NCI-H1417 (cell line): ENCODE data around the gene MORN4.
"Not testable (repeated sequence)": the region's sequence is repeated elsewhere in the genome, so short reads cannot be mapped to it uniquely, and the experiment has no call there.

Experiments
- DNase-seq, 3 experiments: peaks; one replicate each; lab custom pipeline; 2025; lab: John Stamatoyannopoulos, UW

The MORN4 gene

DNA sequence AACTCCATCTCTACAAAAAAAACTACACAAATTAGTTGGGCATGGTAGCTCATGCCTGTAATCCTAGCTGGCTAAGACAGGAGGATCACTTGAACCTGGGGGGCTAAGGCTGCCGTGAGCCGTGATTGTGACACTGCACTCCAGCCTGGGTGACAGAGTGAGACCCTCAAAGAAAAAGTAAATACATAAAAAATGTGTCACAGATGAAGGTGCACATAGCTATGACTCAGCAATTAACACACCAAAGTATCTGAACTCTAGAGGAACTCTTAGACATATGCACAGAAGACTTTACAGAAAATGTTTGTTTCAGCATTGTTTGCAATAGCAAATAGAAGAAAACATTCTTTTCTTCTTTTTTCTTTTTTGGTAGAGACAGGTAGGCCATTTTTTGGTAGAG lies 35.5 kb downstream of the MORN4 start:
- no peak for DNase-seq

DNA sequence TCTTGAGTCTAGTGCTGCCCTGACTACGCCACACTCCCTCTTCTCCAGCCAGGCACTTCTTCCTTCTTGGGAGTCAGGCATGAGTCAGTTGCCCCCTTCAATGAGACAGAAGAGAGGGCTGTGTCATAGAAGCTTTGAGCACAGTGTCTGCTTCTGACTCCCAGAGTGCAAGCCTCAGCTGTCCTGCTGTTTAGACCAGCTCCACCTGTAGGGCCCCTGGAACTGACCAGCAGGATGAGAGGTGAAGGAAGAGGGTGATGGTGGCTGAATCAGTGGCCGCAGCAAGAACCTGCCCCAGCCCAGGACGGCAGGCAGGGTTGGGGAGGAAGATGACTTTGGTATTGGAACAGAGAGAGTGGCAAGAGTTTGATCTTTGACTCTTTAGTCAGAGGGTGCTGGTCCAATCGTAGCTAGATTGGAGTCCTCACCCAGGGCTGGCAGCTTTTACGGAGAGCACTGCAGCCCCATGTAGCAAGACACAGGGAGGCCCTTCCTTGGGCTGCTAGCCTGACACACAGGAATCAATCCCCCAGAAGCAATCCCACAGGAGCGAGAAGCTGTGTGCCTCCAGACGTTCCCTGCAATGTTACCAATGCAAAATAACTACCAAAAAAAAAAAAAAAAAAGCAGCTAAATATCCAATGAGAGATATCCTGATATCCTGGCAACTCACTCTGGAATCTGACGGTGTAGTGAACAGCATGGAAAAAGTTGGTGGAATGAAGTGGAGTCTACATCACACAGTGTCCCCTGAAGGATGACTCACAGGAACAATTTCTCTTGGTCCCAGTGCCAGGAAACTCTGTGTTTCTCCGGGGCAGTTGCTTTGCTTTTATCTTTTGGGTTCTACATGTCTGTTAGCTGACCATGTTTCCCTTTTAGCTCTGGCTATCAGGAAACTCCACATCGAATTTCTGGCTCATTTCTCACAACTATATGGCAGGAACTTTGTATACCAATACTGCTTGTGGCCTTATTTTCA lies 36.9 kb downstream of the MORN4 start:
- no peak for DNase-seq

DNA sequence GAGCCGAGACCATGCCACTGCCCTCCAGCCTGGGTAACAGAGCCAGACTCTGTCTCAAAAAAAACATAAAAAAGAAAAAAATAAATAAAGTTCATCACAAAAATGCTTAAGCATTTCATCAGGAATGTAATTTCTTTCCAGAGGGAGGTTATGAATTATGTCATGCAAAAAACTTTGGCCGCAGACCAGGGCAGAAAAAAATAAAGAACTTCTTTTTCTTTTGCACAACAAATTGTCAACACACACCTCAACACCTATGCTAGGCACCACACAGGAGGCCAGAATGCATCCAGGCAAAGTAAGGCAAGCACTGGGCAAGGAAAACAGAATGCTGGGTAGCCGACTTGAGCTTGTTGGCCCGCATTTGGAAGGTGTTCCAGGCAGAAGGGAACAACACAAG lies 39.9 kb downstream of the MORN4 start:
- DNase-seq, result no peak

DNA sequence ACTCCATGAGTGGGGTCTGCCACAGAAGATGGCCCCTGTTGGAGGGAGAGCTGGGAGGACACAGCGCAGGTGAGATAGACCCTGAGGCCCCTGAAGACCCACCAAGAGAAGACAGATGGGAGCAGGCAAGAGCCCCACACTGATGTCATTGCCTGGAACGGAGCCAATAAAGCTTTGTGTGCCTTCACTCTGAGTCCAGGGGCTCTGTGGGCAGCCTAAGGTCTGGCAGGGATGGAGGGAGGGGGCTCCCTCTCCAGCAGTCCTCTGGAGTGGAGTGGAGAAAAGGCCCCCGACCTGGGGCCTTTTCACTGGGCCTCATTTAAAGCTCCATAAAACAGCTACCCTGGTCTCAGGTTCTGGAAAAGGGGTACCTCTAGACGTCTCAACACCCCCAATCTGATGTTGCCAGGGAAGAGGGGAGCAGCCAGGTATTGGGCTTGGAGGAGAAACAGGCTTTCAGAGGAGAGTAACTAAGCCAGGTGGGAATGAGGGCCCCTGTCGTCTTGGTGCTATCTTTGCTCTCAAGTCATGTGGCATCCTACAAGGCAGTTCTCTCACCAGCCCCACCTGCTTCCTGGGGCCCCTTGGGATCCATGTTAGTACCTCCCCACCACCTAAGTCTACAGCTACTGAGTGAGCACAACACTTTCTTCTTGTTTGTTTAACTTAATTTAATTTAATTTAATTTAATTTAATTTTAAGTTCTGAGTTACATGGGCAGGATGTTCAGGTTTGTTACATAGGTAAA lies 42.4 kb downstream of the MORN4 start:
- no peak for DNase-seq

DNA sequence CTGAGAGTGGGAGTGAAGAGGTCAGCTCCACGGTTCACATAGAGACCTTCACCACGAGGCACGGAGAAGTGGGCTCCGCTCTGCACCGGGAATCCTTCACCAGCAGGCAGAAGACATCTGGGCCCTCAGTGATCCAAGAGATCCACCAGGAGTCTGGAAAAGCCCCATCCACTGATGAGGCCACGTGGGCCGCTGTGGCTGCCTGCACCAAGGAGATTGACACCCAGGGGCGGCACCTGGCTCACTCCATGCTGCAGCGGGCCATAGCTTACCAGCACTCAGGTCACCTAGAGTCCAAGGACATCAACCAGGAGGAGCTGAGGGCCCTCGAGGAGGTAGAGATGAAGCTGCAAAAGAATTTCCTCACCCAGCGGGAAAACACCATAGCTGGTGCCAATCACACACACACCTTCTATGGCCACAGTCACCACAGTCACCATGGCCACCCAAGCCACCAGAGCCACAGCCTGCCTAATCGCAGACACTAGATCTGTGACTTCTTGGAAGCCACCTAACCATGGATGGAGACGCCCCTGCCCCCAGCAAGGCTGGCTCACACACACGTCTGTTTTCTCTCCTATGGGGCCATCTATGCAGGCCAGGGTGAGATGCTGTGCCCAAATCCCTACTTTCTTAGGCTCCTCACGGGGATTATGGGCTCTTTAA lies 43.1 kb downstream of the MORN4 start:
- DNase-seq, result no peak

DNA sequence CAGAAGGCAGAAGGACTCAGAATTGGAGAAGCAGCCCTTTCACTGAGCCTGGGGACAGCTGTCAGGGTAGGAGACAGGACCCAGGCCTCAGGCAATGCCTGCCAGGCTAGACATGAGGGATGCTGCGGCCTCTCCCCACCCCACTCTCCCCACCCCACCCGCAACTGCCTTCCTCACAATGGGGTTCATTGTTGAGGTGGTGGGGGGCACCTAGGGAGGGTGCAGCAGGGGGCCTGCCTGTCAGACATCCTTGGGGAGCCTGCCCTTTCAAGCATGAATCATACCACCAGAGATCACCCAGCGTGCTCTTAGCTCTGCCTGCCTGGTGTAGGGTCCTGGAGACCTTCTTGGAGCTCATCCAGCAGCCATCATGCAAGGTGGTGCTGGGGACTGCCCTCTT lies 43.8 kb downstream of the MORN4 start, which contains the start of gene C10orf62:
Gene C10orf62 (plus strand): TSS at position 243 of the 400 bp plus-strand sequence. CDS start 177 bp downstream, outside the sequence.
- DNase-seq, result no peak

DNA sequence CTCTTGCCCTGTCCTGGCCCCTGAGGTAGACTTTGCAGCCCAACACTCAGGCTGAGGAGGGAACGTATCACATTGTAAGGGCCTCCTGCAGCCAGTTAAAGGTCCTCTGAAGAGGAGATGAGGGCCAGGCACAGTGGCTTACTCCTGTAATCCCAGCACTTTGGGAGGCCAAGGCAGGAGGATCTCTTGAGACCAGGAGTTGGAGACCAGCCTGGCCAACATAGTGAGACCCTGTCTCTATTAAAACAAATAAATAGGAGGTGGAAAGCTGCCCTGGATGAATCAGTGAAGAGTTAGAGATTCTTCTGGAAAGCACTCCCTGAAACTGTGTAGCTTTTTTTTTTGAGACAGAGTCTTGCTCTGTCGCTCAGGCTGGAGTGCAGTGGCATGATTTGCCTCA lies 46.1 kb downstream of the MORN4 start:
- DNase-seq, result no peak

DNA sequence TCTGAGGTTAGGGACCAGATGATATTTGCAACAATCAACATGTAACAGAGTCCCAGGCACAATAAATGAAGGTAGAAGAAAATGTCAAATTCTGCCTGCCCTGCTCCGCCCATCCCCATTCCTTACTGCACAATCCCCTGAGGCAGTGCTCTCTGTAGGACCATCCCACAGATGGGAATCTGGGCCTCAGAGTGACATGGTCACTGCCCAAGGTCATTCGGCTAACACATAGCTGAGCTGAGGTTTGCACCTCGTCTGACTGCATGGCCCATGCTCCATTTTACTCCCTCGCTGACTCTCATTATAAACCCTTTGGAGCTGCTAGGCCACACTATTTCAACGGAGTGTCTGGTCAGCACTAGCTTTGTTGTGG lies 47.9 kb downstream of the MORN4 start:
- DNase-seq, result no peak

DNA sequence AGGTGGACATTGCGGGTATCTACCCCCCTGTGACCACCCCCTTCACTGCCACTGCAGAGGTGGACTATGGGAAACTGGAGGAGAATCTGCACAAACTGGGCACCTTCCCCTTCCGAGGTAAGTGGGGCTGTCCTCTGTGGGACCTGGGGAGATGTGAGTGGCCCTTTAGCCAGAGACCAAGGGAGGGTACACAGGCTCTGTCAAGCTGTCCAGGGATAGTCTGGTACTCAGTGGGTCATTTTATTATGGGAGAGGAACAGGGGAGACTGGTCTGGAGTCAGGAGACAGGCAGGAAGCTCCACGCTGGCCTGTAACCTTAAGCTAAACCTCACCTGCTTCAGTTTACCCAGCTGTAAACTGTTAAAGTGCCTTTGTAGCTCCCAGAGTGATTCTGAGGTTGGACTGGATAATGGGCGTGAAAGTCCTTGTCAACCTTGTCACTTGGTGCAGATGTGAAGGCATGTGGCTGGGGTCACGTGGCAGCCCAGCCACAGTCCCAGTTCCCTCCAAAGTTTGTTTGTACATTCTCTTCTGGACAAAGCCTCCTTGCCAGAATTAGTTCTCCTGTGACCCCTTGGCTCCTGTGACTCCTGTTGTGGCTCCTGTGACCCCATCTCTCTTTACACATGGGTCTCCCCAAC lies 48.4 kb downstream of the MORN4 start:
- no peak for DNase-seq

DNA sequence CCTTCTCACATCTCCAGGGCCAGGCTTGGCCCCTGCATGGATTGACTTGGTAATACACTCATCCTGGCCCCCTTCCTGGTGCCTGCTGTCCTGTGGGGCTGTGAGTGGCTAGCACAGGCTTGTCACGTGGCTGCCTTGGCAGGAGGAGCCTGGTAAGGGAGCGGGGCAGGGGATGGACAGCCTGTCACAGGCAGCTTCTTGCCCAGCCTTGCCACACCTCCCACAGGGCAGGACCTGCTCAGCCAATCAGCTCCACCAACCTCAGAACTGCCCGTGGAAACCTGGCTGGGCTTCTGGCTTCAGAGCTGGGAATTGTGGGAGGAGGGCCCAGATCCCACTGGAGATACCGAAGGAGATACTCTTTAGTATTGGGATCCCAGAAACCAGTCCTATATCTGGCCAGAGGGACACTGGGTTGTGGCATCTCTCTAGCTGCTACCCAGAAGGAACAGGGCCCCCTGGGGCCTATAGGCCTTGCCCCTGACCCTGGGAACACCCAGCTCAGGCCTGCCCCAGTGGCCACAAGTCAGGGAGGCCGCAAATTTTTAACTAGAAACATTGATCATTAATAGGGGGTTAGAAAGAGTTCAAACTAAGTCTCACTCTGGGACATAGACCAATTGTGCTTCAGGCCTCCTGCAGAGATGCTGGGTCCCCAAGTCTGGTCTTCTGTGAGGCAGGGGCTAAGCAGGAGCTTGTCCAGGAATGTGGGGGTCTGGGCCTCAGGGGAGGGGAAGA lies 49.1 kb downstream of the MORN4 start, which contains the start of gene HOGA1:
Gene HOGA1 (plus strand): TSS at position 330 of the 738 bp plus-strand sequence. CDS start 315 bp downstream, at position 645.
- no peak for DNase-seq

DNA sequence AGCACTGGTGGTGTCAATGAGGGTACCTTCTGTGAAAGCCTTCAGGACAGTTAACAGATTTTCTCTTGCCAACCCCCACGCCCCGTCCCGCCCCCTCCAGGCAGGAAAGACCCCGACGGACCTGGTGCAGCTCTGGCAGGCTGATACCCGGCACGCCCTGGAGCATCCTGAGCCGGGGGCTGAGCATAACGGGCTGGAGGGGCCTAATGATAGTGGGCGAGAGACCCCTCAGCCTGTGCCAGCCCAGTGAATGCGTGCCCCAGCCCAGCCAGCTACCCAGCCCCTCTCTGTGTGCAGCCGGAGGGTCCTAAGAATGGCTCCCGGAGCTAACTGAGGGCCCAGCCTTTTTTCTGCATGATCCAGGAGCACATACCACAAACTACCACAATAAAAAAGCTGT lies 49.8 kb downstream of the MORN4 start:
- DNase-seq, result no peak

DNA sequence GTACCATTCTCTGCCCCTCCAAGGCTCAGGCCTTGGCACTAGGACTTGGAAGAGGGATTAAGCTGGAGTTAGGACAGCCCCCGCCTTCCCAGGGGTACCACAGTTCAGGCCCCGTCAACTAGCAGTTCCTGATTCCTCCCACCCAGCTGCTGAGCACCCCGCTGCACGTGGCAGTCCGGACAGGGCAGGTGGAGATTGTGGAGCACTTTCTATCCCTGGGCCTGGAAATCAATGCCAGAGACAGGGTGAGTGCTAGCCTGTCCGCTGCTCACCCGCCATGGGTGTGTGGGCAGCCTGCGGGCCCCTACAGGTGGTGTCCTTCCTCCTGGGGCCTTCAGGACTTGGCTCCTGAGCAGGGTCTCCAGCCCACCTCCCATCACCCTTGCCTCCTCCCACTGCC lies 51.1 kb downstream of the MORN4 start:
- no peak for DNase-seq

DNA sequence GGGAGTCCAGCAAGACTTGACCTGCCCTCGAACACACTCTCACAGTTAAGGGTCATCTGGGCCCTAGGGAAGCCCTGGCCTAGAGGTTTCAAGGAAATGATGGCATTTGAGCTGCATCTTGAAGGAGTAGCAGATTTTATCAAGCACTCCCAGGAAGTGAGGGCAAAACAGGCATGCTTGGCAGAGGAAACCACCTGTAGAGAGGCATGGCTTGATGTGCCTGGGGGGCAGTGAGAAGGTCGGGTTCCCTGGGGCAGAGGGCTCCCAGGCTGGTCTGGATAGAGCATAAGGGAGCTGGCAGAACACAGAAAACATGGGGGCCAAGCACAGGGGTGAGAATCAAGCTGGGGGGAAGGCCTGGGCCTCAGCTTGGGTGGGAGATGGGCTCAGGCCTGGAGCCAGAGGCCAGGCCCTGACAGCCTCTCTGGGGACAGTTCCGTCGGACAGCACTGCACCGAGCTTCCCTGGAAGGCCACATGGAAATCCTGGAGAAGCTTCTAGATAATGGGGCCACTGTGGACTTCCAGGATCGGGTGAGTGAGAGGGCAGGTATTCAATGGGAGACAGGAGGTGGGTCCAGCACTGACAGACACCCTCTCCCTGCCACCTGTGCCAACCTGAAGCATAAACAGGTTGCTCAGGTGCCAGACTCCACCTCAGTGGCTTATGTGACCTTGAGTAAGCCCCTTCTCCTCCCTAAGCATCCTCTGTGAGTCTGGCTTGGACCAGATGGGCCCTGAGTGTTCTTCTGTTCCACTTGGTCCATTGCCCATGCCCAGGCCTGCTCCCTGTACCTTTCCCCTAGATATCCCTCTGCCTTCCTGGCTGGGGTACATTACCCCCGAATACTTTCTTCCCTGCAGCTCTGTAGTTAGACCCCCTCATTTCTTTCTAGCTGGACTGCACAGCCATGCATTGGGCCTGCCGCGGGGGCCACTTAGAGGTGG lies 52.6 kb downstream of the MORN4 start:
- DNase-seq, result no peak

DNA sequence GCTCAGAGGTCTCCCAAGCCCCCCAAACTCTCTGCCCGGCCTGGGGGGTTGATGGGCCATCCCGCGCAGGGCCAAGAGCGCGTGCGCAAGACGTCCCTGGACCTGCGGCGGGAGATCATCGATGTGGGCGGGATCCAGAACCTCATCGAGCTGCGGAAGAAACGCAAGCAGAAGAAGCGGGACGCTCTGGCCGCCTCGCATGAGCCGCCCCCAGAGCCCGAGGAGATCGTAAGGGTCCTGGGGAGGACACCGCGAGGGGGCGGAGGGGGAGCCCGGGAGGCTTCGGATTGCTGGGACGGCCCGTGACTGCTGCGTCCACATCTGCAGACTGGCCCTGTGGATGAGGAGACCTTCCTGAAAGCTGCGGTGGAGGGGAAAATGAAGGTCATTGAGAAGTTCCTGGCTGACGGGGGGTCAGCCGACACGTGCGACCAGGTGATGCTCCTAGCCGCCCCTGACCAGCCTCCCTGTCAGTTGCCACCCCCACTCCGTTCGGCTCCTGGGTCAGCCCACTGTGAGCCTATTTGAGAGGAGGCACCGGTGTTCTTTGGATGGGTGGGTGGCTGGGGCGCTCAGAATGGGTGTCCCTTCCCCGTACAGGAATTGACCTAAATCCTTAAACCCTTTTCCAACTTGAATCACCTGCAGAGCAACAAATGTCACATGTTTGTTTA lies 55.0 kb downstream of the MORN4 start:
- DNase-seq, result no peak

DNA sequence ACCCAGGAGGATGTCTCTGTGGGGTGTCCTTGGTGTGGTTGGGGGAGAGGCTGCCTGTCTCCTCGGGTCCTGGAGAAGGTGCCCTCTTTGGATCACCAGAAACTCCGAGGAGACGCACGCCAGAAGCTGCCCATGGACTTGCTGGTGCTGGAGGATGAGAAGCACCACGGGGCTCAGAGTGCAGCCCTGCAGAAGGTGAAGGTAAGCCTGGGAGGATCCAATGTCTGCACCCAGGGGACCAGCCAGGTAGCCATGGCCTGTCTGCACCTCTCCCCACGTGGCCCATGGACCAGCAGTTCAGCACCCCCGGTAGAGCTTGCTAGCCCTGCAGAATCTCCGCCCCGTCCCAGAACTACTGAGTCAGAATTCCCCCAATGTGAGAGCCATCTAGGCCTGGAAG lies 55.6 kb downstream of the MORN4 start:
- DNase-seq, result no peak

DNA sequence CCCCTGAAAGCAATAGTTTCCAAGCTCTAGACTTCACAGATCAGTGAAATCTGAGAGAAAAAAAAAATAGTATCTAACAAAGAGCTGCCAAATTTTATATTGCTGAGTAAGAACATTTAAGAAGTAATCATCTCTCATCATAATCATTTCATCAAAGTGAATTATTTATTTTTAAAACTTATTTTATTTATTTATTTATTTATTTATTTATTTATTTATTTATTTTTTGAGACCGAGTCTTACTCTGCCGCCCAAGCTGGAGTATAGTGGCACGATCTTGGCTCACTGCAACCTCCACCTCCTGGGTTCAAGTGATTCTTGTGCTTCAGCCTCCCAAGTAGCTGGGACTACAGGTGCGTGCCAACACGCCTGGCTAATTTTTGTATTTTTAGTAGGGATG lies 56.8 kb downstream of the MORN4 start:
- not testable (repeated sequence) for DNase-seq

DNA sequence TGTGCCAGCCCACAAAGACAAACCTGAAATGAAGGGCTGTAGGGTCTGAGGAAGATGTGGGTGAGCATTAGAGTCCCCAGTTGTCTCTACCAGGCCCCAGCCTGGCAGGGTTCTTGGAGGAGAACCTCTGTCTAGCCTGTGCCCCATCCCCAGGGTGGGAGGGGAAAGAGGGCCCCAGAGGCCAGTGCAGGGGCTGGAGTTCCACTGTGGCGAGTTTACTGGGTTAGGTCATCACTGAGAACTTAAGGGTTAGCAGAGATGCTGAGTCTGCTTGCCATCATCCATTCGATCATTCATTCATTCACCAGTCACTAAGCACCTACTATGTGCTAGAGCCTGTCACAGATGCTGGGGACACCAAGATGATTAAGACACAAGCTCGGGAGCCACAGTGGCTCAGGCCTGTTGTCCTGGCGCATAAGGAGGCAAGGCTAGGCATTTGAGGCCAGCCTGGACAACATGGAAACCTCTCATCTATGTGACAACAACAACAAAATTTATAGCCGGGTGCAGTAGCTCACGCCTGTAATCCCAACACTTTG lies 58.1 kb downstream of the MORN4 start:
- DNase-seq, result no peak

DNA sequence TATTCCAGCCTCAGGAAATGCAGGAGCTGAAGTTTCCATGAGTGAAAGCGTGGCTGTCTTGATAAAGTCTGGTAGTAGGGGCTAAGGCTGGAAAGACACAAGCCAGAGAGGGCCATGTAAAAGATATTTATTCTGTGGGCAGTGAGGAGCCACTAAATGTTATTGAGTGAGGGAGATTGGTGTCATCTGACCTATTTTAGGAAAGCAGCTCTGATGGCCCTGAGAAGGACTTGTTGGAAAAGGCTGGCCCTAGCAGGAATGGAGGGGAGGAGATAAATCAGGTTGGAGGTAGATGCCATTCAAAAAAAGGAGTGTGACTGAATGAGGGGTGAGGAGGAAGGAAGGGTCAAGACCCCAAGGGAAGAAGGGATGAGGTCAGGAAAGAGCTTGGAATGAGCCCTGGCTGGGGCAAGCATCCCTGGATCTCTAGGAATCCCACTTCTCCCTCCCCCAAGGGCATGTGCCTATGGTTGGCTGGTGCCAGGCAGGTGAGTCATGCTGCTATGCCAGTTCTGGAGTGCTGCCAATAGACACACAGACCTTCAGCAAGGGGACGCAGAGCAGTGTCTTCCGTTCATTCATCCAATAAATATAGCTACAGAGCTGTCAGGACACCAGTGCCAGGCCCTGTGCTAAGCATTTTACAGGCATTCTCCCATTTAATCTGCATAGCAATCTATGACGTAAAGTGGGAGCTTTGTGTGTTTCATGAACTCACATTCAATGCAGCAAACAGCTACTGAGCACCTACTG lies 58.8 kb downstream of the MORN4 start:
- DNase-seq, result peak in 2 of 3 experiments; percentile 54 to 83
